HG03378 (cell line): ENCODE measurements around the gene LENEP.
A peak's percentile ranks its signal among the peaks of the same experiment; 100 is the strongest.

Experiments used
- ATAC-seq: cut with Tn5 transposase; IDR thresholded peaks from one replicate; pipeline ENCODE4 v1.9.1; 2021; ENCODE audit warnings: mild to moderate bottlenecking, moderate library complexity; ENCODE audit not compliant: unreplicated experiment

The LENEP gene

GRCh38 chr1:154960446-154961136 lies 32.8 kb upstream of the LENEP start:
- ATAC-seq = no peak

- ATAC-seq = peak; percentile 54
Observed at GRCh38 chr1:154961207-154962155, 31.9 kb upstream of the LENEP start, which contains the start of gene PYGO2. Gene PYGO2, minus strand, starts transcription at chr1:154961782. Its CDS starts 206 bp downstream, at chr1:154961576.

GRCh38 chr1:154962156-154962749 lies 31.1 kb upstream of the LENEP start:
- ATAC-seq = peak; percentile 15

GRCh38 chr1:154962795-154963330 lies 30.5 kb upstream of the LENEP start:
- ATAC-seq = no peak

- ATAC-seq = no peak
Observed at GRCh38 chr1:154963643-154964042, 29.7 kb upstream of the LENEP start.

- no peak for ATAC-seq
Observed at GRCh38 chr1:154964359-154964758, 29.0 kb upstream of the LENEP start.

- ATAC-seq = no peak
Observed at GRCh38 chr1:154966111-154966510, 27.3 kb upstream of the LENEP start.

- no peak for ATAC-seq
Observed at GRCh38 chr1:154967331-154967950, 25.9 kb upstream of the LENEP start.

GRCh38 chr1:154968731-154969130 lies 24.7 kb upstream of the LENEP start:
- ATAC-seq = no peak

- ATAC-seq = no peak
Observed at GRCh38 chr1:154969246-154969645, 24.1 kb upstream of the LENEP start.

GRCh38 chr1:154969860-154970452 lies 23.4 kb upstream of the LENEP start:
- no peak for ATAC-seq

- ATAC-seq = no peak
Observed at GRCh38 chr1:154970631-154971340, 22.6 kb upstream of the LENEP start, which contains the start of gene SHC1. Gene SHC1, minus strand, starts transcription at chr1:154970747. Its CDS starts 221 bp downstream, at chr1:154970526.

- ATAC-seq = no peak
Observed at GRCh38 chr1:154971341-154971998, 21.9 kb upstream of the LENEP start.

- no peak for ATAC-seq
Observed at GRCh38 chr1:154972213-154972516, 21.2 kb upstream of the LENEP start.

- ATAC-seq = no peak
Observed at GRCh38 chr1:154972517-154973343, 20.7 kb upstream of the LENEP start.

GRCh38 chr1:154973344-154974101 lies 19.9 kb upstream of the LENEP start:
- no peak for ATAC-seq

GRCh38 chr1:154974102-154974807 lies 19.1 kb upstream of the LENEP start, which contains the start of gene CKS1B:
Gene CKS1B, plus strand, starts transcription at chr1:154974681. Its CDS starts 65 bp downstream, at chr1:154974746.
- ATAC-seq = peak; percentile 83
